Spleen (tissue), 11 donors: Measurements from ENCODE around the gene RXYLT1. TPM values are rescaled to one million over a fixed set of nuclear protein-coding genes. Genes with fewer than 3 reads are reported as not detected.
A peak's percentile ranks its signal among the peaks of the same experiment; 100 is the strongest.

Source experiments
- DNase-seq: peaks from one replicate; pipeline ENCODE4 v3.0.0-alpha.2; 2020
- H3K27ac ChIP-seq, 8 donors: fragments of 200-600 bp; sonication (generic) in 7 of 8; 1 replicate in 4 of 8; 2 replicates in 4 of 8; pipeline versions ENCODE4 v1.5.0 to v1.8.0; 2016 to 2021; ENCODE audit warnings: inconsistent platforms in 4 of 8, mild to moderate bottlenecking in 4 of 8, moderate library complexity in 1 of 8
- H3K27me3 ChIP-seq, 7 donors: fragments of 200-600 bp; sonication (generic) in 6 of 7; replicated peaks in 1 of 7; 1 replicate in 4 of 7; 2 replicates in 3 of 7; pipeline versions ENCODE4 v1.5.0 to v1.8.0; 2016 to 2021; ENCODE audit warnings: inconsistent platforms in 3 of 7, mild to moderate bottlenecking in 1 of 7
- H3K36me3 ChIP-seq, 6 donors: fragments of 200-600 bp; sonication (generic) in 5 of 6; 1 replicate in 4 of 6; 2 replicates in 2 of 6; pipeline versions ENCODE4 v1.5.0 to v1.8.0; 2016 to 2021; ENCODE audit warnings: inconsistent platforms in 2 of 6
- H3K4me1 ChIP-seq, 6 donors: fragments of 200-600 bp; sonication (generic) in 5 of 6; 1 replicate in 3 of 6; 2 replicates in 3 of 6; pipeline versions ENCODE4 v1.5.0 to v1.8.0; 2016 to 2021; ENCODE audit warnings: inconsistent platforms in 3 of 6
- H3K4me3 ChIP-seq, 8 donors: fragments of 200-600 bp; sonication (generic) in 7 of 8; 1 replicate in 4 of 8; 2 replicates in 4 of 8; pipeline versions ENCODE4 v1.5.0 to v1.8.0; 2016 to 2021; ENCODE audit warnings: inconsistent platforms in 4 of 8, mild to moderate bottlenecking in 4 of 8, moderate library complexity in 2 of 8
- H3K9me3 ChIP-seq, 8 donors: fragments of 200-600 bp; sonication (generic) in 7 of 8; 1 replicate in 4 of 8; 2 replicates in 4 of 8; pipeline versions ENCODE4 v1.5.0 to v1.8.0; 2016 to 2021; ENCODE audit warnings: inconsistent platforms in 4 of 8
- POLR2A ChIP-seq, 3 donors: fragments of 450-650 bp; IDR thresholded peaks; one replicate each; pipeline ENCODE4 v1.5.1; 2017; ENCODE audit warnings: antibody characterized with exemption in 3 of 3, mild to moderate bottlenecking in 1 of 3
- POLR2AphosphoS5 ChIP-seq, 3 donors: sonication (generic); formaldehyde crosslinking; IDR thresholded peaks; one replicate each; pipeline ENCODE4 v1.5.1; 2017; ENCODE audit warnings: antibody characterized with exemption in 3 of 3
- WGBS, 5 donors: extraction: QIAGEN DNeasy Blood & Tissue Kit in 3 of 5; methylation state at CpG; one replicate each; pipeline versions ENCODE4 v1.1.5 to v1.1.7; 2013 to 2018; 5-methylcytosine and 5-hydroxymethylcytosine counted together
- intact Hi-C: fragments of 100-400 bp; cut with DNase I; formaldehyde crosslinking; loops from one replicate; pipeline ENCODE4 v1.15.0; 2023; ENCODE audit warnings: low total_unique reads
- polyA plus RNA-seq, 3 donors: library from polyadenylated mRNA; stranded (reverse); fragments of 200-250 nt; gene quantifications; one replicate each; pipeline ENCODE4 v1.2.1, GENCODE V29; 2013
- total RNA-seq, 7 donors: library from RNA; depleted of rRNA in 3 of 7; stranded (reverse); fragments of >200 nt in 3 of 7; fragmentation: NEBNext Ultra II Directional in 4 of 7; extraction: Animal tissue kit (Norgen Biotek cat#: 25700) in 4 of 7; gene quantifications; one replicate each; pipeline versions ENCODE4 v1.1.0 to v1.2.1, GENCODE V29; 2016 to 2021
- TF ChIP-seq, protein P1 (sequence below), 11 experiments: fragments of 200-600 bp in 7 of 11; fragments of 450-650 bp in 4 of 11; sonication (generic) in 4 of 11; IDR thresholded peaks in 8 of 11; conservative IDR thresholded peaks in 3 of 11; 1 replicate in 7 of 11; 2 replicates in 4 of 11; pipeline versions ENCODE4 v1.4.0 to v1.8.0; 2016 to 2021; ENCODE audit warnings: antibody characterized with exemption in 11 of 11, inconsistent platforms in 4 of 11, mild to moderate bottlenecking in 1 of 11
- donor health status: healthy with polysubstance abuse.
- donor health status: DM: no; HTN: no; CAD: no; lungs with moderate emphysema.
- donor health status: DM: no; HTN: no; CAD: no.
- donor health status: Bipolar disorder and iron deficiency.
- donor health status: healthy.
- donor health status: DM: no; HTN: no; CAD: no.
- donor health status: DM: yes; HTN: yes; CAD: no.

Gene RXYLT1
- total and polyA plus RNA-seq, 10 donors, result 9.2 to 23.0 (median 15.9) TPM

DNA sequence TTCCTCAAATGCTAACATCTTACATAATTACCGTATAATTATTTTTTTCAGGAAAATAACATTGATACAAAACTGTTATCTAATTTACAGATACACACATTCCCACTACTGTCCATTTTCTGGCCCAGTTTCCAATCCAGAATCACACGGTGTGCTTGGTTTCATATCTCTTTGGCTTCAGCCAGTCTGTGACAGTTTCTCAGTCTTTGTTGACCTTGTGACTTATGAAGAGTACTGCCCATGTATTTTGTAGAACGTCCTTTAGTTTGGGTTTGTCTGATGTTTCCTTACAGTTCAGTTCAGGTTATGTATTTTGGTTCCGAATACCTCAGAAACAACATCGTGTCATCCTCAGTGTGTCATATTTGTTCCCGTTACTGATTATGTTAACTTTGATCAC lies 16.2 kb downstream of the RXYLT1 start:
- Histone ChIP-seq H3K4me1 (no peaks in the 10 kb centered on the region), H3K36me3 (peaks cover 0 to 27% (median under 1%) of the 10 kb centered on the region in 6 donors), H3K9me3 (no peaks in the 10 kb centered on the region), H3K4me3 (no peak overlapping the region), H3K27ac (no peak overlapping the region), H3K27me3 (no peaks in the 10 kb centered on the region)
- WGBS, 5 donors, result 88 to 97% (median 95%) methylated on average over 6 of the region's 6 CpGs
- intact Hi-C loops, result no loop called here
- no peak for DNase-seq
- no peak for TF ChIP-seq POLR2AphosphoS5 (IDR thresholded peaks at IDR 0.05)
- TF ChIP-seq, protein P1, sequence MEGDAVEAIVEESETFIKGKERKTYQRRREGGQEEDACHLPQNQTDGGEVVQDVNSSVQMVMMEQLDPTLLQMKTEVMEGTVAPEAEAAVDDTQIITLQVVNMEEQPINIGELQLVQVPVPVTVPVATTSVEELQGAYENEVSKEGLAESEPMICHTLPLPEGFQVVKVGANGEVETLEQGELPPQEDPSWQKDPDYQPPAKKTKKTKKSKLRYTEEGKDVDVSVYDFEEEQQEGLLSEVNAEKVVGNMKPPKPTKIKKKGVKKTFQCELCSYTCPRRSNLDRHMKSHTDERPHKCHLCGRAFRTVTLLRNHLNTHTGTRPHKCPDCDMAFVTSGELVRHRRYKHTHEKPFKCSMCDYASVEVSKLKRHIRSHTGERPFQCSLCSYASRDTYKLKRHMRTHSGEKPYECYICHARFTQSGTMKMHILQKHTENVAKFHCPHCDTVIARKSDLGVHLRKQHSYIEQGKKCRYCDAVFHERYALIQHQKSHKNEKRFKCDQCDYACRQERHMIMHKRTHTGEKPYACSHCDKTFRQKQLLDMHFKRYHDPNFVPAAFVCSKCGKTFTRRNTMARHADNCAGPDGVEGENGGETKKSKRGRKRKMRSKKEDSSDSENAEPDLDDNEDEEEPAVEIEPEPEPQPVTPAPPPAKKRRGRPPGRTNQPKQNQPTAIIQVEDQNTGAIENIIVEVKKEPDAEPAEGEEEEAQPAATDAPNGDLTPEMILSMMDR (IDR thresholded peaks at IDR 0.05 in 8 of 11, conservative IDR thresholded peaks at IDR 0.05 in 3 of 11), result no peak
- no peak for TF ChIP-seq POLR2A (IDR thresholded peaks at IDR 0.05)

DNA sequence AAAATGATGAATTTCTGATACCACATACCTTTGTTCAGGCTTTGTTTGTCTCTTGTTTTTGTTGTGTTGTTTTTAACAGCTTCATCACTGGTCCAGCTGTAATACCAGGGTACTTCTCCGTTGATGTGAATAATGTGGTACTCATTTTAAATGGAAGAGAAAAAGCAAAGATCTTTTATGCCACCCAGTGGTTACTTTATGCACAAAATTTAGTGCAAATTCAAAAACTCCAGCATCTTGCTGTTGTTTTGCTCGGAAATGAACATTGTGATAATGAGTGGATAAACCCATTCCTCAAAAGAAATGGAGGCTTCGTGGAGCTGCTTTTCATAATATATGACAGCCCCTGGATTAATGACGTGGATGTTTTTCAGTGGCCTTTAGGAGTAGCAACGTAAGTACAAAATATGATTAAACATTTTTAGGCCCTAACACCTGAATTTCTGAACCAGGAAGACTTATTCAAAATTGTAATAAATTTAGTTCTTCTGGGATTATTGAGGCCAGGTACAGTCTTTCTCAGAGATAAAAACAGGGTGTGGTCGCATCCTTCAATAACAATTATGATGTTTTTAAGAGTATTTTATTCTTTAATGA lies 22.4 kb downstream of the RXYLT1 start:
- H3K27me3 ChIP-seq, result no peaks in the 10 kb centered on the region
- peaks cover 1 to 32% (median 16%) of the 10 kb centered on the region in 6 donors for H3K36me3 ChIP-seq
- H3K4me3 ChIP-seq, result no peak overlapping the region
- H3K27ac ChIP-seq, result no peak overlapping the region
- 72 to 80% (median 74%) methylated on average over 6 of the region's 6 CpGs for WGBS, 5 donors
- H3K4me1 ChIP-seq, result no peaks in the 10 kb centered on the region
- no peak for TF ChIP-seq POLR2AphosphoS5 (IDR thresholded peaks at IDR 0.05)
- TF ChIP-seq, protein P1 (IDR thresholded peaks at IDR 0.05 in 8 of 11, conservative IDR thresholded peaks at IDR 0.05 in 3 of 11), result peak in 10 of 11 experiments; percentile 14 to 55 (median 36)
- no peak for DNase-seq
- no peaks in the 10 kb centered on the region for H3K9me3 ChIP-seq
- intact Hi-C loops, result loop anchor here (10.0 kb wide), 1 partner anchor 137 kb away; the partner anchor contains the start of gene DPY19L2

GRCh38 chr12:63804746-63805145 lies 25.0 kb downstream of the RXYLT1 start:
- Histone ChIP-seq H3K27ac (no peak overlapping the region), H3K4me1 (no peaks in the 10 kb centered on the region), H3K36me3 (peaks cover 5 to 58% (median 27%) of the 10 kb centered on the region in 6 donors), H3K4me3 (no peak overlapping the region), H3K9me3 (no peaks in the 10 kb centered on the region), H3K27me3 (no peaks in the 10 kb centered on the region)
- no peak for DNase-seq
- 92 to 98% (median 95%) methylated on average over 2 of the region's 2 CpGs for WGBS, 5 donors
- no peak for TF ChIP-seq POLR2AphosphoS5 (IDR thresholded peaks at IDR 0.05)
- TF ChIP-seq, protein P1 (IDR thresholded peaks at IDR 0.05 in 8 of 11, conservative IDR thresholded peaks at IDR 0.05 in 3 of 11), result no peak
- TF ChIP-seq POLR2A (IDR thresholded peaks at IDR 0.05), result no peak
- intact Hi-C loops, result loop anchor here (10.0 kb wide), 1 partner anchor 140 kb away; the partner anchor contains the start of gene DPY19L2
